ENCODE data around the gene PTPRM.

- no peak for TF ChIP-seq CTCF (tag by site-specific recombination; IDR thresholded peaks at IDR 0.05)
- no peak for TF ChIP-seq ZFP3 (tag by site-specific recombination; IDR thresholded peaks at IDR 0.05; ENCODE audit: low read depth)
- no peak for TF ChIP-seq ZNF561 (tag by site-specific recombination; IDR thresholded peaks at IDR 0.05; ENCODE audit: borderline replicate concordance)
- no peak for TF ChIP-seq ZNF416 (tag by site-specific recombination; IDR thresholded peaks at IDR 0.05)
These were observed 41.0 kb downstream of the PTPRM start for GRCh38 chr18:7608174-7608550.

Measured in HEK293 (cell line).